ENCODE results near the gene CDH13. TPM values are rescaled to one million over a fixed set of nuclear protein-coding genes. Genes with fewer than 3 reads are reported as not detected.

The CDH13 gene
- total and polyA plus RNA-seq, 9 donors = 1.9 to 34.2 (median 4.8) TPM

DNA sequence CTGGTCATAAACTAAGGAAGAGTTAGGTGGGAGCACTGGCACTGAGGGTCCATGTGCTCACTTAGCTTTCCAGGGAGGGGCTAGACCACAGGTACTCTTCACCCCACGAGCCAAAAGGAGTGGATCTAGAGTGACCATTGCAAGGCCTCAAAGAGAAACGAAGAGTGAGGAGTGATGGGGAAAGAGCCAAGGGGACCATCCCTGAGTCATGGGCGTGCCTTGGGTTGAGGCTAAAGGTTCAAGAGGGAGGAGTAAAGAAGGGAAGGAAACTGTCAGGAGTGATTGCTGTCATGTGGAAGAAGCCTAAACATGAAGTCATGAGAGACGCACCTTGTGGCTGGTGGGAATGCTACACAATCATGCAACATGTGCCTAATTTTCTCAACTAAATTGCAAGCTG lies 141.0 kb downstream of the CDH13 start:
- Histone ChIP-seq H3K27ac (no peak overlapping the region), H3K4me3 (no peak overlapping the region), H3K9me3 (no peaks in the 10 kb centered on the region), H3K36me3 (no peaks in the 10 kb centered on the region), H3K27me3 (no peaks in the 10 kb centered on the region), H3K4me1 (ENCODE audit: insufficient read depth) (no peaks in the 10 kb centered on the region)
- WGBS, 3 donors = 74 to 92% (median 81%) methylated on average over 4 of the region's 4 CpGs
- DNase-seq = no peak
- TF ChIP-seq, protein P1, sequence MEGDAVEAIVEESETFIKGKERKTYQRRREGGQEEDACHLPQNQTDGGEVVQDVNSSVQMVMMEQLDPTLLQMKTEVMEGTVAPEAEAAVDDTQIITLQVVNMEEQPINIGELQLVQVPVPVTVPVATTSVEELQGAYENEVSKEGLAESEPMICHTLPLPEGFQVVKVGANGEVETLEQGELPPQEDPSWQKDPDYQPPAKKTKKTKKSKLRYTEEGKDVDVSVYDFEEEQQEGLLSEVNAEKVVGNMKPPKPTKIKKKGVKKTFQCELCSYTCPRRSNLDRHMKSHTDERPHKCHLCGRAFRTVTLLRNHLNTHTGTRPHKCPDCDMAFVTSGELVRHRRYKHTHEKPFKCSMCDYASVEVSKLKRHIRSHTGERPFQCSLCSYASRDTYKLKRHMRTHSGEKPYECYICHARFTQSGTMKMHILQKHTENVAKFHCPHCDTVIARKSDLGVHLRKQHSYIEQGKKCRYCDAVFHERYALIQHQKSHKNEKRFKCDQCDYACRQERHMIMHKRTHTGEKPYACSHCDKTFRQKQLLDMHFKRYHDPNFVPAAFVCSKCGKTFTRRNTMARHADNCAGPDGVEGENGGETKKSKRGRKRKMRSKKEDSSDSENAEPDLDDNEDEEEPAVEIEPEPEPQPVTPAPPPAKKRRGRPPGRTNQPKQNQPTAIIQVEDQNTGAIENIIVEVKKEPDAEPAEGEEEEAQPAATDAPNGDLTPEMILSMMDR (IDR thresholded peaks at IDR 0.05) = no peak
- TF ChIP-seq EP300 (IDR thresholded peaks at IDR 0.05) (no peak), POLR2A (IDR thresholded peaks at IDR 0.05) (no peak)
- intact Hi-C loops (cut with DNase I) = no loop called here

DNA sequence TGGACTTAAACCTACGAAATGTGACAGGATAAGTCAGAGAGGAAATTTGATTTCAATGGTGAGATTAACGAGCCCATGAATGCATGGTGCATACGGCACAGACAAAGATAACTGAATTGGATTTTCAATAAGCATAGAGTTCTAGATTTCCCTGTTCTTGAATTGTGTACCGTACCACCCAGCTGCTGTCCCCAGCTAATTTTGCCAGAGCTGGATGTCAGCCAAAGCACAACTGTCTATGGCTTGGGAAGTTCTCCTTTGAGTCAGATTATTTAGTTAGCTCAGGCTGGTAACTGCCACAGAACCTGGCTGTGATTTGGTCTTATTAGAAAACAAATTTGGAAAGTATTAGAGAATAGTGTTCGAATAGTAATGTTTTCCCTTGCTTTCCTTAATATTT lies 143.1 kb downstream of the CDH13 start:
- WGBS, 3 donors = 67 to 83% (median 73%) methylated on average over 5 of the region's 5 CpGs
- intact Hi-C loops (cut with DNase I) = no loop called here
- Histone ChIP-seq H3K4me1 (ENCODE audit: insufficient read depth) (no peaks in the 10 kb centered on the region), H3K27me3 (no peaks in the 10 kb centered on the region), H3K9me3 (no peaks in the 10 kb centered on the region), H3K27ac (no peak overlapping the region), H3K4me3 (no peak overlapping the region), H3K36me3 (no peaks in the 10 kb centered on the region)
- TF ChIP-seq POLR2A (IDR thresholded peaks at IDR 0.05) (no peak), EP300 (IDR thresholded peaks at IDR 0.05) (no peak)
- TF ChIP-seq, protein P1 (IDR thresholded peaks at IDR 0.05) = no peak
- DNase-seq = no peak

DNA sequence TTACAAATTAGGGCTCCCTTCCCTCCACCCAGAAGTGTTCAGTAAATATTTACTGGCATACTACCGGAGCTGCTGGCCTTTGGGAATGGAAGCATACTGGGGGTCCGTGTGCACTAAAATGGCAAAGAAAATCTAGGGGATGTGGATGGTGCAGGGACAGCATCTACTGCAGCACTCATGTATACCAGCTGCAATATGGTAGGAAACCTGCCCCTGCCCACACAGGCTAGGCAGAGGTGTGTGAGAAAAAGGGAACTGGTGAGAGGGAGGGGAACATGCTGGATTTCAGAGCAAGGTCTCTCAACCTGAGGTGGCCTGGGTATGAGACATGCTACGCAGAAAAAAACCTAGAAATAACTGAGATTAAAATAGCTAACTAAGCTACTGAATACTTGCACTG lies 145.4 kb downstream of the CDH13 start:
- no peak for DNase-seq
- no peaks in the 10 kb centered on the region for H3K36me3 ChIP-seq
- no peak overlapping the region for H3K27ac ChIP-seq
- H3K9me3 ChIP-seq = no peaks in the 10 kb centered on the region
- H3K27me3 ChIP-seq = no peaks in the 10 kb centered on the region
- 65 to 81% (median 78%) methylated on average over 3 of the region's 3 CpGs for WGBS, 3 donors
- intact Hi-C loops (cut with DNase I) = no loop called here
- no peaks in the 10 kb centered on the region for H3K4me1 ChIP-seq (ENCODE audit: insufficient read depth)
- no peak for TF ChIP-seq POLR2A (IDR thresholded peaks at IDR 0.05)
- TF ChIP-seq EP300 (IDR thresholded peaks at IDR 0.05) = no peak
- TF ChIP-seq, protein P1 (IDR thresholded peaks at IDR 0.05) = no peak
- H3K4me3 ChIP-seq = no peak overlapping the region

DNA sequence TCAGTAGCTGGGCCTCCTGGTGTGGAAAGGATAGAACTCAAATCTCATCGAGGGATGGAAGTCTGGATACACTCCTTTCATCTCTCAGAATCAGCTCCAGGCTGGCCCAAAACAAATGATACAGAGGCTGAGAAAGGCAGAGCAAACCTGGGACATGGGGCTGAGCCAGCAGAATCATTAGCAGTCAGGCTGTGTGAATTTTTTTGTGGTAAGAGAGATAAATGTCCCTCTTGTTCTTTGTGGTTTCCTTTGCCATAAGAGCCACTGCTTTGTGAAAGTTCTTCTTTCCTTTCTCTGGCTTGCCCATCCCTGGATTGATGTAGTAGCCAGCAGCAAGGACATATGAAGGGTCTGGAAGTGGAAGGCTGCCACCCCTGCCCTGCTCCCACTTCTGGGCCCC lies 146.2 kb downstream of the CDH13 start:
- Histone ChIP-seq H3K27me3 (no peaks in the 10 kb centered on the region), H3K27ac (no peak overlapping the region), H3K36me3 (no peaks in the 10 kb centered on the region), H3K4me3 (no peak overlapping the region), H3K4me1 (ENCODE audit: insufficient read depth) (no peaks in the 10 kb centered on the region), H3K9me3 (no peaks in the 10 kb centered on the region)
- no peak for DNase-seq
- WGBS, 3 donors = 42 to 60% (median 45%) methylated on average over 1 of the region's 1 CpG
- TF ChIP-seq, protein P1 (IDR thresholded peaks at IDR 0.05) = no peak
- intact Hi-C loops (cut with DNase I) = no loop called here
